Pancreas (tissue), 10 donors: Measurements from ENCODE around the gene RERE. TPM values are rescaled to one million over a fixed set of nuclear protein-coding genes. Genes with fewer than 3 reads are reported as not detected.

ENCODE experiments used
- ATAC-seq, 4 donors: fragments of 200-7000 bp; cut with Tn5 transposase; one replicate each; pipeline versions ENCODE4 v1.8.0 to v1.9.1; 2020; ENCODE audit warnings: mild to moderate bottlenecking in 4 of 4, moderate library complexity in 4 of 4
- DNase-seq, 6 donors: peaks; one replicate each; pipeline ENCODE4 v3.0.0-alpha.2; 2020
- FAIRE-seq: peaks from 2 replicates; lab custom pipeline; 2012; peaks lifted over from hg19 to GRCh38; lab: Jason Lieb, UNC
- H3K27ac ChIP-seq, 4 donors: fragments of 200-600 bp; sonication (generic); 1 replicate in 3 of 4; 2 replicates in 1 of 4; pipeline versions ENCODE4 v1.5.0 to v1.8.0; 2020
- H3K27me3 ChIP-seq, 4 donors: fragments of 200-600 bp; one replicate each; pipeline ENCODE4 v1.8.0; 2021
- H3K36me3 ChIP-seq, 3 donors: fragments of 200-600 bp; sonication (generic) in 1 of 3; one replicate each; pipeline versions ENCODE4 v1.5.0 to v1.8.0; 2020 to 2021
- H3K4me1 ChIP-seq, 3 donors: fragments of 200-600 bp; one replicate each; pipeline ENCODE4 v1.8.0; 2021
- H3K4me3 ChIP-seq, 4 donors: fragments of 200-600 bp; sonication (generic) in 2 of 4; one replicate each; pipeline versions ENCODE4 v1.5.0 to v1.8.0; 2020 to 2021
- H3K9me3 ChIP-seq, 4 donors: fragments of 200-600 bp; one replicate each; pipeline ENCODE4 v1.8.0; 2021
- CTCF ChIP-seq, 4 donors: fragments of 200-600 bp; sonication (generic) in 3 of 4; IDR thresholded peaks; one replicate each; pipeline versions ENCODE4 v1.5.0 to v1.8.0; 2021; ENCODE audit warnings: antibody characterized with exemption in 4 of 4
- WGBS, 2 donors: extraction: QIAGEN DNeasy Blood & Tissue Kit; methylation state at CpG; one replicate each; pipeline ENCODE4 v1.1.7; 2013; 5-methylcytosine and 5-hydroxymethylcytosine counted together
- intact Hi-C, 3 donors: fragments of 100-400 bp; cut with DNase I; formaldehyde crosslinking; loops; one replicate each; pipeline versions ENCODE4 v1.11.1 to v1.14.2; 2022
- polyA plus RNA-seq, 2 donors: library from polyadenylated mRNA; stranded (reverse); fragments of 200-250 nt; gene quantifications; one replicate each; pipeline ENCODE4 v1.2.3, GENCODE V29; 2013
- total RNA-seq, 6 donors: library from RNA; stranded (reverse); fragmentation: NEBNext Ultra II Directional in 4 of 6; extraction: Animal tissue kit (Norgen Biotek cat#: 25700) in 4 of 6; gene quantifications; one replicate each; pipeline versions ENCODE4 v1.2.1 to v1.2.4, GENCODE V29; 2021 to 2023
- donor health status: healthy with polysubstance abuse.
- donor health status: DM: no; HTN: no; CAD: no; lungs with moderate emphysema.
- donor health status: DM: no; HTN: no; CAD: no.
- donor health status: control.
- donor health status: control.
- donor health status: Bipolar disorder and iron deficiency.
- donor health status: DM: yes; HTN: yes; CAD: no.
- donor health status: DM: no; HTN: no; CAD: no.
- donor health status: DM: no; HTN: no; CAD: no.
- donor health status: DM: yes; HTN: yes; CAD: no.

Gene RERE
- total and polyA plus RNA-seq, 8 donors: 27.0 to 76.7 (median 50.7) TPM

DNA sequence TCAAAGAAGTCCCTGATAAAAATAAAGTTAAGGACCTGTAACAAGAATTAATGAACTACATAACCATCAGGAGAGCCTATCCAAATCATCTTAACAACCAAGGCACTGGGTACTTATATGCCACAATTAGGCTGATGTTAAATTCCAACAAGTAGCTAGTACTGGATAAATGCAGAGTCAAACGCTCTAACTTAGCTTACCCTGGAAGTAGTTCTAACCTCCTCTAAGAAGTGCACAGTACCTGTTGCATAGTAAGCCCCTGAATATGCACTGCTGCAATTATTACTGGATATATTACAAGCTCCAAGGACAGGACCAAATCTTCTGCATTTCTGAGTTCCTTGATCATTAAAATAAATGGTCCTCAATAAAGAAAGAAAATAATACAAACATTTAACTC lies 125.8 kb downstream of the RERE start:
- Histone ChIP-seq H3K27ac (no peak overlapping the region), H3K27me3 (no peaks in the 10 kb centered on the region), H3K4me1 (peaks cover 8 to 18% (median 16%) of the 10 kb centered on the region in 3 donors), H3K4me3 (no peak overlapping the region), H3K36me3 (no peaks in the 10 kb centered on the region), H3K9me3 (no peaks in the 10 kb centered on the region)
- 69 to 86% methylated on average over 1 of the region's 1 CpG for WGBS, 2 donors
- DNase-seq: no peak
- no peak for ATAC-seq
- TF ChIP-seq CTCF (IDR thresholded peaks at IDR 0.05): no peak
- no peak for FAIRE-seq
- intact Hi-C loops: no loop called here

GRCh38 chr1:8690253-8690525 lies 127.3 kb downstream of the RERE start:
- intact Hi-C loops: no loop called here
- TF ChIP-seq CTCF (IDR thresholded peaks at IDR 0.05): no peak
- no peak overlapping the region for H3K4me3 ChIP-seq
- 96 to 99% methylated on average over 4 of the region's 4 CpGs for WGBS, 2 donors
- no peak overlapping the region for H3K27ac ChIP-seq
- ATAC-seq: no peak
- no peaks in the 10 kb centered on the region for H3K9me3 ChIP-seq
- peaks cover 8 to 18% (median 16%) of the 10 kb centered on the region in 3 donors for H3K4me1 ChIP-seq
- DNase-seq: no peak
- H3K27me3 ChIP-seq: no peaks in the 10 kb centered on the region
- H3K36me3 ChIP-seq: no peaks in the 10 kb centered on the region
- no peak for FAIRE-seq

DNA sequence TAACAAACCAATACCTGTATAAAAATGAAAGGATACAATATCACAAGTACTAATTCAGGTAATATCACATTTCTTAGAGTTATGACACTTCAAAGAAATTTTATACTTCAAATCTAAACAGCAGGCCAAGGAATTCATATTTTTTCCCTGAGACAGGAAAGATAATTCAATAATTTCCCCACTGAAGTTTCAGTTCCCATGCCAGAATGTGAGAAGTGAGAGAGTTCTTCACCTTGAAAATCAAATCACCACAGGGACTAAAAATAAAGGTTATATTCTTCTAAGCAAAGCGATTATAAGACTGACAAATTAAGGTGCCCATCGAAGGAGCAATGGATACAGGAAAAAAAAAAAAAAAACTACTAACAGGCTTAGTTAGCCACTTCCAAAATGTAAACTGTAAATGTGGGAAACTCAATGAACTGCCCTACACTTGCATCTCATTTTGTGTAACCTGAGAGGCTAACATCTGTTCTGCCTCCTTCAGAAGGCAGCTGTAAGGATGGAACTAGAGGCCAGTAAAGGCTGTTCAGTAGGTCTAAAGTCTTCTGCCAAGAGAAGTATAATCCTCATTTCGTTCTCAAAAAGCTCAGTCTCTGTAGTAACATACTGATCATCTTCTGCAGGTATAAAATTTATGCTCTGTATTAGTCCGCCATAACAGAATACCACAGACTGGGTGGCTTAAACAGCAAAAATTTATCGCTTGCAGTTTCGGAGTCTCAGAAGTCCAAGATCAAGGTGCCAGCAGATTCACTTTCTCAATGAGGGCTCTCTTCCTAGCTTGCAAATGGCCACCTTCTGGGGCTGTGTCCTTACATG lies 127.8 kb downstream of the RERE start:
- H3K4me1 ChIP-seq: peaks cover 8 to 18% (median 16%) of the 10 kb centered on the region in 3 donors
- no peaks in the 10 kb centered on the region for H3K27me3 ChIP-seq
- DNase-seq: no peak
- TF ChIP-seq CTCF (IDR thresholded peaks at IDR 0.05): no peak
- 91 to 92% methylated on average over 6 of the region's 6 CpGs for WGBS, 2 donors
- H3K4me3 ChIP-seq: no peak overlapping the region
- no peaks in the 10 kb centered on the region for H3K36me3 ChIP-seq
- ATAC-seq: no peak
- intact Hi-C loops: no loop called here
- H3K9me3 ChIP-seq: no peaks in the 10 kb centered on the region
- FAIRE-seq: no peak
- H3K27ac ChIP-seq: no peak overlapping the region

DNA sequence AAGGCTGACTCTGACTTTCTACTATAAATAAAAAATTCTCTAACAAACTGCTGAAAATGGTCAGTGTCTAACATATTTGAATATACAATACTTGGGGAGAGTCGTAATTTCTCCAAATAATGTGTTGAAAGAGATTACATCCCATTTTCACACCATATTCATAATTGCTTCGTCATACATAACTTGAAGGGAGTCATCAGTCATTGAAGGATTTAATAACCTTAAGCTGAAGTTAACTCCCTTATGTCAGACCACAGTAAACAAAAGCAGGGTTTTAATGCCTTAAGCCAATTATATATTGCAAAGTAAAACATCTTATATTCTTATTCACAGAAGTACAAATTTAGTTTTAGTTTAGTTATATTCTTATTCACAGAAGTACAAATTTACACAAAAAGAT lies 129.9 kb downstream of the RERE start:
- WGBS, 2 donors: 83 to 87% methylated on average over 2 of the region's 2 CpGs

More for the DNA sequence above, 129.9 kb downstream of the RERE start:
- peaks cover 0 to 12% (median 11%) of the 10 kb centered on the region in 3 donors for H3K4me1 ChIP-seq
- H3K9me3 ChIP-seq: no peaks in the 10 kb centered on the region
- no peak overlapping the region for H3K27ac ChIP-seq
- H3K4me3 ChIP-seq: no peak overlapping the region
- DNase-seq: no peak
- no peaks in the 10 kb centered on the region for H3K27me3 ChIP-seq
- no peak for ATAC-seq
- no peak for TF ChIP-seq CTCF (IDR thresholded peaks at IDR 0.05)
- FAIRE-seq: no peak
- intact Hi-C loops: no loop called here
- no peaks in the 10 kb centered on the region for H3K36me3 ChIP-seq
